GM18499 (cell line): ENCODE measurements around the gene FKBP6.
"Not testable (repeated sequence)": the region's sequence is repeated elsewhere in the genome, so short reads cannot be mapped to it uniquely, and the experiment has no call there.

Experiments used
- ATAC-seq: cut with Tn5 transposase; IDR thresholded peaks from one replicate; pipeline ENCODE4 v1.9.1; 2021; ENCODE audit warnings: moderate number of reproducible peaks; ENCODE audit not compliant: insufficient read depth, unreplicated experiment

Gene FKBP6, protein sequence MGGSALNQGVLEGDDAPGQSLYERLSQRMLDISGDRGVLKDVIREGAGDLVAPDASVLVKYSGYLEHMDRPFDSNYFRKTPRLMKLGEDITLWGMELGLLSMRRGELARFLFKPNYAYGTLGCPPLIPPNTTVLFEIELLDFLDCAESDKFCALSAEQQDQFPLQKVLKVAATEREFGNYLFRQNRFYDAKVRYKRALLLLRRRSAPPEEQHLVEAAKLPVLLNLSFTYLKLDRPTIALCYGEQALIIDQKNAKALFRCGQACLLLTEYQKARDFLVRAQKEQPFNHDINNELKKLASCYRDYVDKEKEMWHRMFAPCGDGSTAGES

DNA sequence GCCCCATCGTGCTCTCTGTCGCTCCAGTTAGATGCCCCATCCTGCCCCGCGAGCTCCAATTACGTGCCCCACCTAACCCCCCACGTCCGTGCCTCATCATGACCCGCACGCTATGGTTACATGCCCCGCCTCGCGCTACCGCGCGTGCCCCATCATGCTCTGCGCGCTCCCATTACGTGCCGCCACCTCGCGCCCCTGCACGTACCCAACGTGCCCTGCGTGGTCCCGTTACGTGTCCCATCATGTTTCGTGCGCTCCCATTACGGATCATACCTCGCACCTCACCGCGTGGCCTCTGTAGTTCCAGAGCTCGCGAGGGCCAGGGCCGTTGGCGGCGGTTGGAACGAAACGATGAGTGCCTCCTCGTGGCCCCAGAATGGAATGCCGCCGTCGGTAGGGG, at the start of gene FKBP6, which contains the start of gene TRIM50:
Gene FKBP6, plus strand, starts transcription at position 240 of the 400 bp plus-strand sequence. CDS start 268 bp downstream, outside the sequence.
Gene TRIM50, minus strand, starts transcription at position 161 of the 400 bp plus-strand sequence. CDS start 3,295 bp downstream, outside the sequence.
- not testable (repeated sequence) for ATAC-seq

DNA sequence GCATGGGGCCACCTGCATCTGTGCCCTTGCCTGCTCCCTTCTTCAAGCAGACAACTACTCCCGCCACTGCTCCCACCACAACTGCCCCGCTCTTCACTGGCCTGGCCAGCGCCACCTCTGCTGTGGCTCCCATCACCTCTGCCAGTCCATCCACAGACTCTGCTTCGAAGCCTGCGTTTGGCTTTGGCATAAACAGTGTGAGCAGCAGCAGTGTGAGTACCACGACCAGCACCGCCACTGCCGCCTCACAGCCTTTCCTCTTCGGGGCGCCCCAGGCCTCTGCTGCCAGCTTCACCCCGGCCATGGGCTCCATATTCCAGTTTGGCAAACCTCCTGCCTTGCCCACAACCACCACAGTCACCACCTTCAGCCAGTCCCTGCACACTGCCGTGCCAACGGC, 30.7 kb upstream of the FKBP6 start:
- ATAC-seq = not testable (repeated sequence)

DNA sequence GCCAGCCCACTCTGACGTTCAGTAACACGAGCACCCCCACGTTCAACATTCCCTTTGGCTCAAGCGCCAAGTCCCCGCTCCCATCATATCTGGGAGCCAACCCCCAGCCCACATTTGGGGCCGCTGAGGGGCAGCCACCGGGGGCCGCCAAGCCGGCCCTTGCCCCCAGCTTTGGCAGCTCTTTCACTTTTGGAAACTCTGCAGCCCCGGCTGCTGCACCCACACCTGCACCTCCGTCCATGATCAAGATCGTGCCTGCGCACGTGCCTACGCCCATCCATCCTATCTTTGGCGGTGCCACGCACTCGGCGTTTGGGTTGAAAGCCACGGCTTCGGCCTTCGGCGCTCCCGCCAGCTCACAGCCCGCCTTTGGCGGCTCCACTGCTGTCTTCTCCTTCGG, 30.3 kb upstream of the FKBP6 start:
- ATAC-seq = not testable (repeated sequence)

DNA sequence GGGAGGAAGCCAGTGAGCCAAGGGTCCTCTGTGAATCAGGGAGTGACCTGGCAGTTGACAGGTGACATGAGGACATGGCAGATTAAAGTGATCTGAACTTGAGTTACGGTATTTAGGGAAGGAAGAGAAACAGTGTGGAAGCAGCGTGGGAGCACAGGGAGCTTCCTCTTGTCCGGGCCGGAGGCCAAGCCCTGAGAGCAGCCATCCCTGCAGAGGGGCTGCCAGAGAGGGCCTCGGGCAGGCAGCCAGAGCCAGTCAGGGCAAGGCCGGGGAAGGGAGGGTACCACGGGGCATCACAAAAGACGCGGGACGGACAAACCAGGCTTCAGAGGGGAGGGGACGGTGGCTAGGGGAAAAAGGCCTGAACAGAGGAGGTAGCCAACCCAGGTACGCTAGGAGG, 28.1 kb upstream of the FKBP6 start:
- not testable (repeated sequence) for ATAC-seq

DNA sequence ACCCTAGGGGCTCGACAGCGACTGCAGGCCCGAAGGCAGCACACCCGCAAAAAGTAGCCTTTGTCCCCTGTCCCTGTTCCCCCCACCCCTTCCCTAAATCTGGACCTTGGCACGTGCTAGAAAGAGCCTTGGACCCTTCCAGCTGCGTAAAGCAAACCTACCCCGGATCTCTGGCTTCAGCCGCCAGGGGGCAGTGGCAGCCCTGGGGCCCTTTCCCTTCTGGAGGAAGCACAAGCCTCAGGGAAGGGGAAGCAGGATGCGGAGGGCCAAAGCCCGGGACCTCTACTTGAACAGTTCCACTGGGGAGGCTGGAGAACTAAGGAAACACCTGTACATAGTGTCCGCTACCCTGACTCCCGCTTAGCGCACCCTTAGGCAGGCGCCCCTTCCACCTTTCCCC, 26.9 kb upstream of the FKBP6 start:
- ATAC-seq = not testable (repeated sequence)

DNA sequence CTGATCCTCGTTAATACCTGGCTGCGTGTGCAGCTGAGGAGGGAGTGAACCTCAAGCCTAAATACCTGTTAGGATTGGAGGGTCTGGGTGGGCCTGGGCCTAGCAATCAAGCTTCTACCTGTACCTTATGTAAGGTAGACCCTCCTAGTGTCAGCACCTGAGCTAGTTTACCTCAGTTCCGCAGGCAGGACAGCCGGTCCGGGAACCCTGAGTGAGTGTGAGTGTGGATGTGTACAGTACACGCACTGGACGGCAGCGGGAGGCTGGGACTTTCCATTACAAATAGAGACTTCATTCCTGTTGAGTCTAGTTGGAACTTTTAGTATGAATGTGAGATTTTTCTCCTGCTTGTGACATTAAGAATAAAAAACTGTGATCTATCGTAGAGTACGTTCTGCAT, 25.1 kb upstream of the FKBP6 start:
- ATAC-seq = not testable (repeated sequence)

DNA sequence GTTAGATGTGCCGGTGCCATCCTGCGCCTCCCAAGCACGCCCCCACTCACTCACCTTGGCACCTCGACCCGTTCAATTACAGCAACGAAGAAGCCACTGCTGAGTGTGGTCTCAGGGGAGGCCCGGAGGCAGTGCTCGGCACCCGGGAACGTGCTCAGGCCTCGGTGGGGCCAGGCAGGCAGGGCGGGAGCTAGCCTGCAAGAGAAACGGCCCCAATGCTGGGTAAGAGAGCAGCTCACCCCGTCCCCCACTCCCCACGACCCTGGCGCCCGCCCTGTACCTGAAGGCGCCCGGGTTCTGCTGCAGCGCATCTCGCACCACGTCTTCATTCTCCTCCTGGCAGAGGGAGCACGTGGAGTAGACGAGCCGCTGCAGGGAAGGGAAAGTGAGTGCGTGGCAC, 24.4 kb upstream of the FKBP6 start:
- ATAC-seq = no peak

DNA sequence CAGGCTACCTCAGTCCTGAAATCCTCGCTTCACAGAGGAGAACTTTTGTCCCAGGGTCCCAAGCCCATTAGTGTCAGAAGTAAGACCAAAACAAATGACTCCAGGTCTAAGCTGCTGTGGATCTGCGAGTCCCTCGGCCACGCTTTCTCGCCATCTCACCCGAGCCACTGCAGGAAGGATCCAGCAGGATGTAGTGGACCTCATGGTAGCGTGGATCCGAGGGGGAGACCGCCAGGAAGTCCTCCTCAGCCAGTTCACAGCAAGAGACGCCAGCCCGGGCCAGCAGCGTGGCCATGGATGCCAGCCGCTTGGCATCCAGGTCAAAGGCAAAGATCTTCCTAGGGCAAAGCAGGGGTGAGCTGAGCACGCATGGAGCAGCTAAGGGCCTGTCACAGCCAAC, 23.9 kb upstream of the FKBP6 start:
- no peak for ATAC-seq

DNA sequence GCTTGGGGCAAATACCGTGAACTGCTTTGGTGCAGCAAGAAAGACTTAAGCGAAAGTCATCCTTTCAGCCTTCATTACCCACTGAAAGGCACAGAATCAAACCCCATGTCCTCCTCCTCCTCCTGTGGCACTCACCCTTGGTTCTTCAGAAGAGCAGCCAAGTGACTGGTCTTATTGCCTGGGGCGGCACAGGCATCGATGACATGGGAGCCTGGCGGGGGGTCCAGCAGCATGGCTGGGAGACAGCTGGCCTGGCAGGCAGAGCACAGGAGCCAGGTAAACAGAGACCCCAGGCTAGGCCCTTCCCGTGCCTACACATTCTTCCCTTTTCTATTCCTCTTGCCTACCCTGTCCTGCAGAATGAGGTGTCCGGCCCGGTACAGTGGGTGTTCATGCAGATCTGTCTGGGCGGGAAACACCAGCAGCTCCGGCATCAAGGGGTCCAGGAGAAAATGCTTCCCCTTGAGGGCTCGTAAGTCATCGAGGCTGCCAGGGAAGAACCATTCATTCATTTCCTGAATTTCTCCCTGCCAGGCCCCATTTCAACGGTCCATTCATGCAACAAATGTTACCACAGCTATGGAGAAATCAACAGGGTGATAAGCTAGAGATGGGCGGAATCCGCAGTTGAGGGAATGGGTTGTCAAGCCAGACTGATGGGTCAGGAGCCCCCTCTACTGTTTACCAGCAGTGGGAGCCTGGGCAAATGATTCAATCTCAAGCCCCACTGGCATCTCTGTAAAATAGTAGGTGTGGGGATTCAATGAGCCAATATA, 23.2 kb upstream of the FKBP6 start:
- not testable (repeated sequence) for ATAC-seq

DNA sequence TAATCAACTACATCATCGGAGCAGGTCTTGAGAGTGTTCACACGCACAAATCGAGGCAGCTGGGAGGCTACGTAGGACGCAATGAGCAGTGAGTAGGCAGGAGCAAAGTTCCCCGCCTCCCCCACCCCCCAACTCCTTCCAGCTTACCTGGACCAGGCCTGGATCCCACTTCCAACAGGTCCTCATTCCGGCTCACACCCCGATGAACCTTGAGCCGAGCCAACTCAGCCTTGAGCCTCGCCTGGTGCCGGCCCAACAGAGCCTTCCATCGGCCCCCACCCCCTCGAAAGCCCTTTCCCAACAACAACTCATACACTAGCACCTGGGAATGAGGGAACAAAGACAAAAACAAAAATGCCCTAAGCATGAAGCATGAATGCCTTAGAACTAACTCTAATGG, 20.5 kb upstream of the FKBP6 start:
- no peak for ATAC-seq

DNA sequence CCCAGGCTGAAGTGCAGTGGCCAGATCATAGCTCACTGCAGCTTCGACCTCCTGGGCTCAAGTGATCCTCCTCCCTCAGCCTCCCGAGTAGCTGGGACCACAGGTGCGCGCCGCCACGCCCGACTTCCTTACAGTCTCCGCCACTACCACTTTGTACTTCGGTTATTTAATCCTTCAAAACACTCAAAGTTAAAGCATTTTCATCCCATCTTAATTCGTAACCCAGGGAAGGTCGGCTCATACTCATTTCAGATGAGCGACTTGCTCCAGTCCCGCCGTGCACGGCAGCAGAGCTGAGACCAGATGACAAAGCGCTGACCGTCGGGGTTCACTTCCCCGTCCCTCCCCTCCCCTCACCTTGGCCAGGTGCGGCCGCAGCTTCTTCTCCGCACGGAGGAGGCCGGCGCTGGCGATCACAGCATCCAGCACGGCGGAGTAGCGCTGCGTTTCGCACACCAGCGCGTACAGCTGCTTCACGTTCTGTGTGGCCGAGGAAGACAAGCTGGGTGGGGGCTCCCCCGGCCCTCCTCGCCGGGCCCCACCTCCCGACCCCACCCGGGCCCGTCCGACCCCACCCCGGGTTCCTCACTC, 19.8 kb upstream of the FKBP6 start:
- no peak for ATAC-seq

DNA sequence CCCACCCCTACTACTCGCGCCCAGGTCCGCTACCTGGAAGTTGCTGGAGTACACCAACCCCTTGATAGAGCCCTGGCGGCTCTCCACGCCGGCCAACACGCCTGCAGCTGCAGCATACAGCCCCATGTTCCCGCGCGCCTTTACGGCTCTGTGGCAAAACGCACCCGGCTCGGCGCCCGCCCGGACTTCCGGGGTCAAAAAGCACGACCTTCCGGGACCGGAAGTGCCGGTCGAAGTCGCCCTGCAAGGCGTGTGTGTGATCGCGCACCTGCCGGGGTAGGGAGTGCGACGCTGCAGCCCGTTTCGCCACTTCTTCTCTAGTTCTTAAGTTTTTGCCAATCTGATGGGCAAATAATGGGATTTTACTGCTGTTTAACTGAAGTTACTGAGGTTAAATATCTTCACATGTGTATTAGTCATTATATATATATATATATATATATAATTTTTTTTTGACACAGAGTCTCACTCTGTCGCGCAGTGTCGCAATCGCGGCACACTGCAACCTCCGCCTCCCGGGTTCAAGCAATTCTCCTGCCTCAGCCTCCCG, 19.2 kb upstream of the FKBP6 start, which contains the start of gene NSUN5:
Gene NSUN5, minus strand, starts transcription at position 162 of the 550 bp plus-strand sequence. Its CDS starts 36 bp downstream, at position 126.
- ATAC-seq = no peak

DNA sequence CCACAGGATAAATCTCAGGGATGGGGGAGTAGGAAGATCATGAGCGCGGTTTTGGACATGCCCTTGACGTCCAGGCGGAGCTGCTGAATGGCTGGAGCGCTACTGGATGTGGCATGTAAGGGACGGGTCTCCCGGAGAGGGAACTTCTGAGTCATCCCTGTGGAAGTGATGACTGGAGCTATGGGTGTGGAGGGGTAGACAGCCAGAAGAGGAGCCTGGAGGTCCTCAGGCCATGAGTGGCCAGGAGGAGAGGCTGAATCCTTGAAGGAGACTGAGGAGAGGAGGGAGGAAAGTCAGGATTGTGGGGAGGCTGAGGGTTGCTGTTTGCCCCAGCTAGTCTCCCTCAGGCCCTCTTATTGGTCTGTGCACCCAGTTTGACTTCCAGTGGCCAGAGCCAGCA, 16.5 kb upstream of the FKBP6 start:
- ATAC-seq = not testable (repeated sequence)

DNA sequence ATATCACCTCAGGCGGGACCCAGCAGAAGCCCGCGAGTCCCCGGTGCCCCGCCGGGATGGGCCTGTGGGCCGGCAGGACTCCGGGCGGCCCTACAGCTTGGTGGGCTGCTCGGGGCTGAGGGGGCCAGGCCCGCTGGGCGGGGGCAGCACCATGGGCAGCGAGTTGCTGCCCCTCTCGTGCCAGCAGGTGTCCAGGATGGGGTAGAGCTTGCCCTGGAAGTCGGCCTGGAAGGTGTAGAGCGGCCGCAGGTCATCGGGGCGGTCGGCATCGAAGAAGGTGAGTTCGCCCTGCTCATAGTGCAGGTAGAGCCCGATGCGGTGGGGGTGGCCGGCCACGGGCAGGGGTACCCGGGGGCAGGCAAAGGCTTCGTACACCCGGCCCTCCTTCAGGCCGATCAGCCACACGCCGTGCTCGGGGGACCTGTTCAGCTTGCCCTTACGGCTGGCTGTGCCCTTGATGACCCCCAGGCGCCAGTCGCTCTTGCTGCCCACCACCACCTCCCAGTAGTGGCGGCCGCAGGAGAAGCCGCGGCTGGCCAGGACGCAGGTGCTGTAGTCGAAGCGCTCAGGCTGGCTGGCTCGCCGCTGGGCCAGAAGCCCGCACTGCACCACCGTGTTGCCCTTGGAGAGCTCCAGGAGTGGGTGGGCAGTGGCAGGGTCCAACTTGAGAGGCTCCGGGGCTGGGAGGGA, 15.0 kb upstream of the FKBP6 start:
- ATAC-seq = no peak

DNA sequence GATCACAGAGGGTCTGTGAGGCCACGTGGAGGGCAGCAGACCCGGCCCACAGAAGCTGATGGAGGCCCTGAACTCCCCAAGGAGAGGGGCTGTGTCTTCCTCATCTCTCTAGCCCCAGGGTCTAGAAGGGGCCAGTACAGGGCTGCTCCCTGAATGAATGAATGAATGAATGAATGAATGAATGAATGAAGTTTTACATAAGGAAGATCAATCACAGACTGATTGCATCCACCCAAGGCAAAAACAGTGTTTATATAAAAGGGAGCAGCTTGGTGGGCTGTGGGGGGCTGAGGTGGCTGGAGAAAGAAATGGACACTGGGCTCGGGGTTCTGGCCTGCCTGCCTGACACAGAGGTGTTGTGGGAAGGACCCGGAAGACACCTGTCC, 14.4 kb upstream of the FKBP6 start:
- ATAC-seq = no peak

DNA sequence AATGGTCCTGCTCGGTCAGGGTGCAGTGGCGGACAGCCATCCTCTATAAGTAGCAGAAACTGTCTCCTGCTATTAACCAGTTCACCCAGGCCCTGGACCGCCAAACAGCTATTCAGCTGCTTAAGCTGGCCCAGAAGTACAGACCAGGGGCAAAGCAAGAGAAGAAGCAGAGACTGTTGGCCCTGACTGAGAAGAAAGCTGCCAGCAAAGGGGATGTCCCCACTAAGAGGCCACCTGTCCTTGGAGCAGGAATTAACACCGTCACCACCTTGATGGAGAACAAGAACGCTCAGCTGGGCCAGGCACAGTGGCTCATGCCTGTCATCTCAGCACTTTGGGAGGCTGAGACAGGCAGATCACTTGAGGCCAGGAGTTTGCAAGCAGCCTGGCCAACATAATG, 13.7 kb upstream of the FKBP6 start:
- ATAC-seq = no peak

DNA sequence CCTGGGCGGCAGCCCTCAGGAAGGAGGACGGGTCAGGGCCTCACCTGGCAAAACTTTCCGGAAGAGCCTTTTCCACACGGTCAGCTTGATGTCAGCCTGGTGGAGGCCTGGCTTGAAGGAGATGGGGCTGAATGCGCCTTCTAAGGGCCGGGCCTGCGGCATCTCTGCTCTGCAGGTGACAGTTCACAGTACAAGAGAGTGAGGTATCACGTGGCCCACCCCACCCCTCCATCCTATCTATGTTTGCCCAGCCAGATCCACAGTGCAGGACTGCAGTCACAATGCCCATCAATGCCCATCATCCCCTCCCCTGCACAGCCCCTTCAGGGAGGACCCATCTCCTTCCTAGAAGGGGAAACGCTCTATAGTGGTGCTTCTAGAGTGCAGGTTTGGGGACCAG, 11.4 kb upstream of the FKBP6 start:
- ATAC-seq = no peak

DNA sequence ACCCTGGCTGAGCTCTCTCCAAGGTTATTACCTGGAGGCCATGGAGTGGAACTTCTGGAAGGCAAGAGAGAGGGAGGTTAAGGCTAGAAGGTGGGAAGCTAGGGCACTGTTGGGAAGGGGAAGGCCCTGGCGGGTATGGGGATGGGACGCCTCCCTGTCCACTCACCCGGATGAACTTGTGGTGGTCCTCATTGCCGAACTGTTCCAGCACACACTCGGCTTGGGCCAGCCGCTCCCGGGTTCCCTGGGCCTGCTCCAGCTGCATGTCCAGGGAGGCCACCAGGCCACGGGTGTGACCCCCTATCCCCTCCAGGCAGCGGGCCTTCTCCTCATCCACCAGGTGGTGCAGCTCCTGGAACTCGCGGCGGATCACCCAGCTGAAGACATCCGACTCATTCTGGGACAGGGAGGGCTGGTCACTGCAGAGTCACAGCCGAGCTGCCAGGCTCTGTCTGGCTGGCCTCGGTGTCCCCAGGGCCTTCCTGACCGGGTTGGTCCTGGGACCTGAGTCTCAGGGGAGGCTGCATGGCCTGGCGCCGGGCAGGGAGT, 9.2 kb upstream of the FKBP6 start:
- ATAC-seq = not testable (repeated sequence)

DNA sequence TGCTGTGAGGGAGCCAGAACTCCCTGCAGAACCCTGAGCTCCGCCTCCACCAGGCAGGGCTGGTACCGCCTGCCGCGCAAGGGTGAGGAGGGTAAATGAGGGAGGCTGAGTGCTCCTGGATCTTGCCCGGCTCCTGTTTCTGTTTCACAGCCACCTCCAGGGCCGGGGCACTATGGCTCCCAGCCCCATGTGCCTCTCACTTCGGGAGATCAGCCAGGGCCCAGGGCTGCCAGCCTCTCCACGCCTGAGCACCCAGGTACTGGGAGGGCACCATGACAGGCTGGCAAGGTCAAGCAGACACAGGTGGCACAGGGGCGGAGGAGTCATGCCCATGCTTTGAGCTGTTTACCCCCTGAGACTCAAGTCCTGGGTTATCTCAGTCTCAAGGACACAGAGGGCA, 8.4 kb upstream of the FKBP6 start:
- not testable (repeated sequence) for ATAC-seq

DNA sequence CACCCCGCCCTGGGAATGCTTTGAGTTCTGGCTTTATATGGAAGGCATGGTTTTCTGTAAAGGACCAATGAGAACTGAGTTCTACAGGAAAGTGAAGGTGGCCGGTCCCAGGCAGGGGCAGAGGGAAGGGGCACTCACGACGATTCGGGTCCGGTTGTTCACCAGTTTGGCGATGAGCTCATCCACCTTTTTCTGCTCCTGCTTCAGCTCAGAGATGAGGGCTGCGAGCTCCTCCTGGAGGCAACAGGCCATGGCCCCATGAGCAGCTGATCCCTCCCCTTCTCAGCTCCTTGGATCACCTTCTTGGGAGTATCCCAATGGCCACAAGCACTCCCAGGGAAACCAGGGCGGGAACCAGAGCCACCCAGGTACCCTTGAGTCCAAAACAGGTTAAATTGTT, 8.0 kb upstream of the FKBP6 start:
- ATAC-seq = not testable (repeated sequence)
